Kidney capillary endothelial cell (primary cell): ENCODE data around the gene NRL.

Source experiments
- DNase-seq: peaks from one replicate; pipeline ENCODE4 v3.0.0-alpha.2; 2018; ENCODE audit warnings: low spot score

NRL gene

DNA sequence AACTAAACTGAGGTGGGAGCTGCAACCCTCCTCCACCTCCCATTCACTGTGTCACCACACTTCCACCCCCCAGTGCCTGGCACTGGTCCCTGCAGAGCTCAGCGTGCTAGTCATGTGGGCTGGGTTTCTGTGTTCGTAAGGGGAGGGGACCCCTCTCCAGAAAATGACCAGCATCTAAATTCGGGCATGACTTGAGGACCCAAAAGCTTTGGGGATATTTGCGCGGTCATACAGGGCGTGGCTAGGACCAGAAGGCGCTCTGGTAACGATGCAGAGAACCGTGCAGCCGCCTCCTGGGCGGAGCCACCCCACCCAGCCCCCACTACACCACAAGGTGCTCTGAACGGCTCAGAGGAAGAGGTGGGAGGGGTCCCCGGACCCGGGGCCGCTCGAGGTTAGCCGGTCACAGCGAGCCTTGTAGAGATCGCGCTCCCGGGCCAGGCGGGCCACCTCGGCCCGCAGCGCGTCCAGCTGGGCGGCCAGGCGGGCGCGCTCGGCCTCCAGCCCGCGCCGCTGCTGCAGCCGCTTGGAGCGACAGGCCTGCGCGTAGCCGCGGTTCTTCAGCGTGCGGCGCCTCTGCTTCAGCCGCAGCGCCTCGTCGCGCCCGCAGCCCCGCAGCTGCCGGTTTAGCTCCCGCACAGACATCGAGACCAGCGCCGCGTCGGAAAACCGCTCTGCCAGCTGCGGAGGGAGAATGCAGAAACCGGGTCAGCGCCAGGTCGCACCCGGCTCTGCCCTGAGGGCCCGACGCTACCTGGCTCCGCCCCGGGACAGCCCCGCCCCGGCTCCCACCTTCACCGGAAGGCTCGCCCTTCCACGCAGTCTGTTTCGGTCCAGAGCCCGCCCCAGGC is 33.6 kb downstream of the NRL start:
- no peak for DNase-seq

DNA sequence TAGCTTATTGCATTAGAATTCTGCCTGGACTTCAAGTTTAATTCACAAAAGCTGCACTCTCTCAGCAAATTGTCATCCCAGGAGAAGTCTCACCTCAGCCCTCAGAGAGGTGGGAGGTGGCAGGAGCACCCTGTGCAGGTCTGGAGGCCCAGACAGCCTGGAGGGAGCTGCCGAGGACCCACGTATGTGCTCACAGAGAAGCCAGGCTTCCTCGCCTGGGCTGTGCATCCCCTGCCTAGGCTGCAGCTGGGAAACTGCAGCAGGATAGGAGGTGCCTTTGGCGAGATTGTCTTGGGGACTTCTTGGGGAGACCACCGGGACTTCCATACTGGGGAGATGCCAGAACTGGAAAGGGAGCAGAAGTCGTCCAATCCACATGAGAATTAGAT is 34.6 kb downstream of the NRL start:
- DNase-seq, result no peak

DNA sequence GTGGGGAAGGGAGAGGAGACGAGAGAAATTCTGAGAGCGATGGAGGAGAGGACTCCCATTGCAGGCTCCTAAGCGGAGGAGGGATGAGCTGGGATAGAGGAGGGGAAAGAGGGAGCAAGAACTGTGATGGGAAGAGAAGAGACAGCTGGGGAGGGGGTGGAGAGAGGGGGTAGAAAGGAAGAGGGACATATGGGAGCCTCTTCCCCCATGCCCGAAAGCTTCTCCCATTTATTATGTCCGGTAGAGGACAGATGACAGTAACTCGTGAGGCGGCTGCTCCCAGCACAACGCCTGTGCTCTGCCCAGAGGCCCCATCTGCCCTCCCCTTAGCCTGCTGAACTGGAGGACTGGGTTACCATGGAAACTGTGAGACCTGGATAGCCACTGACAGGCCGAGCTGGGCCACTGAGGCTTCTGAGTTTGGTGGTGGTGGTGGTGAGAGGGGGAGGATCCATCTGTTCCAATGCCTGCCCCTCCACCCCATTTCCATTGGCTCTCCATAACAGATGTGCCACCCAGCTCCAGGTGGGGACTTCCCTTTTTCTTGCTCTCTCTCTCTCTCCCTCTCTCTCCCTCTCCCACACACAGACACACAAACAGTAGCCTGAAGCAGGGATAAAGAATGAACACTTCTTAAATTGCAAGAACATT is 35.1 kb downstream of the NRL start:
- no peak for DNase-seq

DNA sequence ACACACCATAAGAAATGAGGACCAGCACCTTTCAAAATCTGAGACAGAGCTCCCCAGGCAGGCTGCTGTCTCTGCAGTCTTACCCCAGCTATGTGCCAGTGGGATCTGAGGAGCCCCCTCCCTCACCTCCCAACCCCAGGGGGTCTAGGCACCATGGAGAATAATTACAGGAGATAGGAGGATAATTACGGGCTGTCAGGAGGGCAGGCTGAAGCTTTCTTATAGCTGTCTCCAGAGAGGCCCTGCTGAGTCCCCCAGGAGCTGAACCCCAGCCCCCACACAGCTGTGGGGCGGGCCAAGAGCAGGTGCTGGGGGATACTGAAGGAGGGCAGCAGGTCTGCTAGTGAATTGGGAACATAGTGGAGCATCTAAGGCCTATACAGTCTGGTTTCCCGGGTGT is 36.6 kb downstream of the NRL start:
- no peak for DNase-seq

DNA sequence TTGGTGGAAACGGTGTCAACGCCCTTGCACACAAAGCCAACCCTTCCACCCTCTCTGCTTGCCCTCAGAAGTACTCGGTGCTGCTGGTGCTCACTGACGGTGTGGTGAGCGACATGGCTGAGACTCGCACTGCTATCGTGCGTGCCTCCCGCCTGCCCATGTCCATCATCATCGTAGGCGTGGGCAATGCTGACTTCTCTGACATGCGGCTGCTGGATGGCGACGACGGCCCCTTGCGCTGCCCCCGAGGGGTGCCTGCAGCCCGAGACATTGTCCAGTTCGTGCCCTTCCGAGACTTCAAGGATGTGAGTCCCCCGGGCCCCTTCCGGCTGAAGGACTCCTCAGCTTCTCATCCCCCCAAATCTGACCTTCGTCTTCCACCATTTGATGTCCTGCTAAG is 37.7 kb downstream of the NRL start:
- DNase-seq, result no peak

DNA sequence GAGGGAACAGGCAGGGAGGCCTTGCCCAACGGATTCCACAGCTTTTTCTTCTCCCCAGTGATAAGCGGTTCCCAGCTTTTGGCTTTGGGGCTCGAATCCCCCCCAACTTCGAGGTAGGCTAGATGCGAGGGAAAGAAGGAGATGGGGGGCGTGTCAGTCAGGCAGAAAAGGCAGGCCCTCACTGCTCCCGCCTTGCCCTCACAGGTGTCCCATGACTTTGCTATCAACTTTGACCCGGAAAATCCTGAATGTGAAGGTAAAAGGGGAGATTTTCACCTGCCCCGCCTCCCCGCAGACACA is 38.5 kb downstream of the NRL start:
- no peak for DNase-seq

DNA sequence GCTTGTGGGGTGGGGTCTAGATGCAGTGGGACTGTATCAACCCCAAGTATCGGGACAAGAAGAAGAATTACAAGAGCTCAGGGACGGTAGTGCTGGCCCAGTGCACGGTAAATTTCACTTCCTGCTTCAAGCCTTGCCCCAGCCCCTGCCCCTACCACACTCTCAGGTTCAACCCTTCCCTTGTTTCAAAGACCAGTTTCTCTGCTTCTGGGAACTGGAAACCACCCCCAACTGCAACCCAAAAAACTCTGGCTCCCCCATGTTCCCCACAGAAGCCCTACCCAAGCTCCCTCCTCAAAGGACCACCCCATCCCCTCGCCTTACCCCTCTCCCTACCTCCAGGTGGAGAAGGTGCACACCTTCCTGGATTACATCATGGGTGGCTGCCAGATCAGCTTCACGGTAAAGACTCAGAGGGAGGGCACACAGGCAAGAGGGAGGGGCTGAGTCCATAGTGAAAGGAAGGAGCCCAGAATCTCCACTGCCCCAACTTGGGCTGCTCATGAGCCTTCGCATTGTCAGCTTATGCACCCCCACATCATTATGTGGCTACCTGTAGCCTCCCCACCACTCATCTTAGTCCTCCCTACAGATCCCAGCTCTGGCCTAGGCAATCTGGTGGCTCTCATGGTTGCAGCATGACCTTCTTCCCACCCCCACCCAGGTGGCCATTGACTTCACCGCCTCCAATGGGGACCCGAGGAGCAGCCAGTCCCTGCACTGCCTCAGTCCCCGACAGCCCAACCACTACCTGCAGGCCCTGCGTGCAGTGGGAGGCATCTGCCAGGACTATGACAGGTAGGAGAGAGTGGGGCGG is 39.1 kb downstream of the NRL start:
- no peak for DNase-seq

DNA sequence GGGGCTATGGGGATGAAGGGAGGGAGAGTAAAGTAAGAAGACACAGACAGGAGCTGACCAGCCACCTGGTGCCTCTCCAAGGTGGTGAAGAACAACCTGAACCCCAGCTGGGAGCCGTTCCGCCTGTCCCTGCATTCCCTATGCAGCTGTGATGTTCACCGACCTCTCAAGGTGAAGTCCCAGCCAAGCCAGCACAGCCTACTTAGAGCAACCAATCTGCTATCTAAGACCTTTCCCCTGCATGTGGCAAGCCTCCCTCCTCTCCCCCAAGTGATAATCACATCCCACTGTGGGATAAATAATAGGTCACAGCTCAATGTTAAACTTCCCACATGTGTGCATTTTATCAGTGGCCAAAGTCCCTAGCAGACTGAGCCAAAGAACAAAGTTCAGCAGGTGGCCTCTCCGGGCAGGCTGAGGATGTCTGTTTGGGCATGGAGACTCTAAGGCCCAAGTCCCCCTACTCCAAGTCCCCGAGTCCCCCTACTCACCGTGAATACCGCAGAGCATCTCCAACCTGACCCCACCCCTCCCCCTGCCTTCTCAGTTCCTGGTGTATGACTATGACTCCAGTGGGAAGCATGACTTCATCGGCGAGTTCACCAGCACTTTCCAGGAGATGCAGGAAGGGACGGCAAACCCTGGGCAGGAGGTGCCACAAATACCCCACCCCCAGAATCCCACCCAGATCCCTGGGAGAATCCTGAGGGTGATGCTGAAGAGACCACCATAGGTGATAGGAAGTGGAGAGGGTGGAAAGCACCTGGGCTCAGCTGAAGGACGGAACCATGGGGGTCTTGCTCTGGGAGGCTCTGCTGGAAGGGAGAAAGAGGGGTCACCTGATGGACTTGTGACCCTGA is 39.9 kb downstream of the NRL start:
- no peak for DNase-seq

DNA sequence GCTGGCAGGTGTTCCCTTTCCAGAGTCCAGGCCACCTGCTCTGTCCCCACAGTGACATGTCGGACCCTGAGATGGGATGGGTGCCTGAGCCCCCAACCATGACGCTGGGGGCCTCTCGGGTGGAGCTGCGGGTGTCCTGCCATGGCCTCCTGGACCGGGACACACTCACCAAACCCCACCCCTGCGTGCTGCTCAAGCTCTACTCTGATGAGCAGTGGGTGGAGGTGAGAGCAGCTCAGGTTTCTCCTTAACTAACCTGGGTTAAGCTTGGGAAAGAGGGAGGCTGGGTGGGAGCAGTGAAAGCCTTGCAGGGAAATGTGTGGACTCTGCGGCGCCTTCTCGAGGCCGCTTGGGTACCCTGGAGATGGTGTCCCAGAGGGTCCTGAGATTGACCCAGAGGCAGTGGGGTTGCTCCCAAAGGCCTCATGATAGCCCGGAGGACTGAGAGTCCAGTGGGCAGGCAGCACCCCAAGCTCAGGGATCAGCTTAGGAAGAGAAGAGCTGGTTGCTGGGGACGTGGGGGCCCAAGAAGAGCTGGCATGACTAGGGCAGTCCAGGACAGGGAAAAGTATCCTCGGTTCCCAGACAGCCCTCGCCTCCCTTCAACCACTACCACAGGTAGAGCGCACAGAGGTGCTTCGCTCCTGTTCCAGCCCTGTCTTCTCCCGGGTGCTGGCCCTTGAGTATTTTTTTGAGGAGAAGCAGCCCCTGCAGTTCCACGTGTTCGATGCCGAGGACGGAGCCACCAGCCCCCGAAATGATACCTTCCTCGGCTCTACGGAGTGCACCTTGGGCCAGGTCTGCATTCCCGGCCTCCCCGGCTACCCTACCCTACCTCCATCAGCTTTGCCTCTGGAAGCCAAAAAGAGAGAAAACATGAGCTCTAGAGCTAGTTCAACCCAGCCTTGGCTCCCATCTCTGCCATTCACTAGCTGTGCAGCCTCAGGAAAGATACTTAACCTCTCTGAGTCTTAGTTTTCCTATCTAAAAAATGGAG is 41.6 kb downstream of the NRL start:
- no peak for DNase-seq

DNA sequence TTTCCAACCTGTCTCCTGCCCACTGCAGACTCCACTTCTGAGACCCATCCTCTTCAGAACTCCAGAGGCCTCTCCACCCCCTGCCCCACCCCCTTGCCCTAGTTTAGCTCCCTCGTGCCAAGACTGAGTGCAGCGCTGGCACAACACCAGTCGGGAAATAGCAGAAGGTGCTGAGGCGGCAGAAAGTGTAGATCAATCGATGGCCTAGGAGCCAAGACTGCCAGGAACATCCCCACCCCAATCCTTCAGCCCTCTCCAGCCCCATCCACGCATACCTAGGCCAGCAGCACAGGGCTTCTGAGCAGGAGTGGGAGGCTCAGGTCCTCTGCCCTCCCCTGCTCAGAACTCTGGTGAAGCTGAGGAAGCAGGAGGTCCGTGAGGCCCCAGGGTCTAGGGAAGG is 42.3 kb downstream of the NRL start:
- DNase-seq, result no peak

DNA sequence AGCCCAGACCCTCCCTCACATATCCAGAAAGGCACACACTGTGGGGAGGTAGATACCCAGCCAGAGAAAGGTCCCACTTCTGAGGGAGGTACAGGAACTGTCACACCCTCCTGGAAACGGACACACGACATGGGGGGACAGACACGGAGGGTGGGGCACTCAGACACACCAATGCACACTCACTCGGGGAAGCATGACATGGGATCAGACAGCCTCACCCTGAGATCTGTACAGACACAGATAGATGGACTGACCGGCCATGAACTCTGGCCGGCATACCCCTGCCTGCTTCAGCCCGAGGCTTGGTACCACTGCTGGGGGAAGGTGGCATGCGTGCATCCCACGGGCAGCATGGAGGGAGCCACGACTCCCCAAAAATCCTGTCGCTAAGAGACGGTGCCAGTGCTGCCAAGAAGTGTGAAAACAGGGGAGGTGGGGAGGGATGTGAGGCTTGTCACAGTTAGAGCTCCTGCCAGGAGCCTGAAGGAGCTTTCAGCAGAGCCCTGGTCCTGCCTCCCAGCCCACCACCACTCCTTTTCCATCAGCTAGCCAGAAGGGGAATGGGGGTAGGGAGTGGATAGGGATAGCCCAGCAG is 42.8 kb downstream of the NRL start:
- no peak for DNase-seq

DNA sequence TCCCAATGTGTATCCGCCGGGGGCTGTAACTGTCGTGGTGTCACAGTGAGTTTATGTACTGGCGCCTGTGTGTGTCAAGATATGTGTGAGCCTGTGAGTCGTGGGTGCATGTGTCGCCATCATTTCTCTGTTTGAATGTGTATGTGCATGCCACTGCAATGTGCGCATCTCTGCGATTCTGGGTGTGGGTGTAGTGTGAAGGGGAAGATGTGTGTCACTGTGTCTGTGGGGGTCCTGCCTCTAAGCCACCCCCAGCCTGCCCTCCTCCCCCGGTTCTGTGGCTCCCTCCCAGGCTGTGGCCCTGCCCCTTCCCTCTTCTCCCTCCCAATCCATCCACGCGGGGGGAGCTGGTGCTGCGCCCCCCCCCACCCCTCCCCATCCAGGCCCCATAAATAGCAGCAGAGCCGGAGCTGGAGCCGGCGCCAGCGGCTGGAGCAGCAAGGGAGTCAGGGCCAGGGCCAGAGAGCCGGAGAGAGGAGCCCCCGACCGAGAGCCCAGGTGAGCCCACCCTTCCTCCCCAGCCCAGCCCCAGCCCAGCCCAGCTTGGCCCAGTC is 43.5 kb downstream of the NRL start, which contains the start of gene CPNE6:
CPNE6 (plus strand) TSS at position 419 of the 554 bp plus-strand sequence. CDS start 1,375 bp downstream, outside the sequence.
- no peak for DNase-seq

DNA sequence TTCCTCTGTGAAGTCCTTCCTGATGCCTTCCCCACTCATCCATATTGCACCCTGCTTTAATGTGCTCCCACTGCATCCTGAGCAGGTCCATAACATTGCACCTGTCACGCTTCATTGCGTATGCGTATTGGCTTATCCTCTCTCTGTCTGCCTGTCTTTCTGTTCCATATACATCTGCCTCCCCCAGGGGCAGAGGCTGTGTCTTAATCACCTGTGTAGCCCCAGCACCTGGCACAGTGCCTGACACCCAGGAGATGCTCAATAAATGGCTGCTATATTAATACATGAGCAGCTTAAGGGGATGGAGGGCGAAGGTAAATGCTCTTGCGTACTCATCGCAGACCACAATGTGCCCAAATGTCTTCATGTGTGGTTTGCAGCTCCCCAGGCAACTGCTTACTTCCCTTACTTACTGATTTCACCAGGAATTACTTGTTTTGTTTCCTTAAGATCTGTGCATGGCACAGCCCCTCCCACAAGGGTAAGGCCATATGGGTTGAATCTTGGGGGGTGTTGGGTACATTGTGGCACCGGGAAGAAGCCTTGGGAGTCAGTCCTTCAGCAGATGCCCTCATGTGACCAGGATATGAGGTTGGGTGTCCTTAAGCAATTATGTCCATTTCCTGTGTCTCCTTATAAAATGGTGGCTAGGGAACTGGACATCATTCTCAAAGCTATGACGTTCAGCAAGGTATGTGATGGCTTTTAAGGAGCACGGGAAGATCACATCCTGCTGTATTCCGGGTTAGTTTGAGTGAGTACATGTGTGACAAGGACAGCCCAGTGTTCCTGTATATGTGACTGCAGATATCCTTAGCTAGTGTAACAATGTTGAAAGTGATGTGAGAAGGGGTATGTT is 44.2 kb downstream of the NRL start:
- no peak for DNase-seq

DNA sequence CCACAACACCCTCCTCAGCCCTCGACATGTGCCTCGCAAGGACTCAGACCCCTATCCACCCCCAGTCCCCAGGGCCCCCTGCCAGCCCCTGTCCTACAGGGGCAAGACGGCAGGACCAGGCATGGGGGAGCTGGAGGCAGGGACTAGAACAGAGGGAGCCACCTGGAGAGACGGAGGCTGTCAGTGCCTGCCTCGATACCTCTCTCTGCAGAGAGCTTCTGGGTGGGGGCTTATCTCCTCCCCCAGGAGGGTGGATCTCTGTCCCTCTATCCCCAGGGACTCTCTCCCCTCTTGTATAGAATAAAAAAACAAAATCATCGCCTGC is 45.4 kb downstream of the NRL start:
- DNase-seq, result no peak

DNA sequence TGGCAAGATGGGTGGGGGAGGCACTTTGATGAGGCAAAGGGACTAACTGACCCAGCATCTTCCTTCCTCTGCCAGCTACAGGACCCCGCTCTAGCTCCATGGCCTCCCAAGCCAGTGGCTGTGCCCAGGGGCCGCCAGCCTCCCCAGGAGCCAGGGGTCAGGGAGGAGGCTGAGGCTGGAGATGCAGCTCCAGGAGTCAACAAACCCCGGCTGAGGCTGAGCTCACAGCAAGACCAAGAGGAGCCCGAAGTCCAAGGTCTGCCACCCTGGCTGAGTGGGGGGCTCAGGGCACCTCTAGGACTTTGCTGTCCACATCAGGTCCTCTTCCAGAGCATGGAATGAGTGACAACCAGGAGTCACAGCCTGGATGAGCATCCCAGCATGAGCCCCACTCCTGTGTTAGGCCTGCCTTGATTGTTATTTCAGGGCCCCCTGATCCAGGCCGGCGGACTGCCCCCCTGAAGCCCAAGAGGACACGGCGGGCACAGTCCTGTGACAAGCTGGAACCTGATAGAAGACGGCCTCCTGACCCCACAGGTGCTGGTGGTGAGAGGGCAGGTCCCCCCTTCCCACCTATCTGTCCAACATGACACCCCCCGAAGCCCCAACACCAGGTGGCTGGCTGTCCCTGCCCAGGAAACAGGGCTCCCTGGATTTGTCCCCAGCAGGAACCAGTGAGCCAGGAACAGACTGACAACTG is 45.9 kb downstream of the NRL start:
- DNase-seq, result no peak

DNA sequence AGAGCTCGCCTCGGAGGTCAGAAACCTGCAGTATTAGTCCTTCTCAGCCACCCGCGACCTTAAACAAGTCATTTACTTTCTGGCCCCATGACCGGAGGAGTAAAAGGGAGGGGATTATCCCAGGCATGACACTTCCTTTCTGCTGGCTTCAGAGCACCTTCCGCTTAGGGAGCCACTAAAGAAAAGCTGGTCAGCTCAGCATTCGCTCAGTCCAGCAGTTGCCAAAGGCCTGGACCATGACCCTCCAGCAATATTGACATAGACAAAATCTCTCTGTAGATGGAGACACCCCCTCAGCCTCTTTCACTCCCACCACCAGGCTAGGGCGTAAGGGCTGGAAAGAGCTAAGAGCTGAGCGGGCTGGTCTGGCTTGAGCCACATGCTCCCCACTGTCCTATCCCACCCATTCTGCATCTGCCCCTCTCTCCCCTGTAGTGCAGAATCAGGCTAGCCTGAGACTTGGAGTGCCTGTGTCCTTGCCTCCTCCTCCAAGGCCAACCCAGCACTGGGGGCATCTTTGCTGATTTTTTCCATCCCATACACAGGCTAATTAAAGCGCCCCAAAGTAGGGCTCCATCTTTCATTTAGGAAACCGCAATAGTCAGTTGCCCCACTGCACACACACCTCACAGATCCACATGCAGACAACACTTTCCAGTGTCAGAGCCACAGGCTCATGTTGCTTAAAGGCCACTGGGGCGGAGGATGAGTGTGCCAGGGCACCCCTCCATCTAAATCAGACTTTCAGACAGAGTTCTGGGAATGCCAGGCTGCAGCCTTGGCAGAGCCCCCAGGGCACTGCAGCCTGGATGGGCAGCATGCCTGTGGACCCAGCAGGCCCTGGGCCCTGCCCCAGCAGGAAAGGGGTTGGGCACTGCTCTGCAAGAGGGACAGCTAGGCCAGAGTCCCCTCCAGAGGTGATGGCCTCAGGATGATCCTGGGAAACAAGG is 47.3 kb downstream of the NRL start:
- no peak for DNase-seq

DNA sequence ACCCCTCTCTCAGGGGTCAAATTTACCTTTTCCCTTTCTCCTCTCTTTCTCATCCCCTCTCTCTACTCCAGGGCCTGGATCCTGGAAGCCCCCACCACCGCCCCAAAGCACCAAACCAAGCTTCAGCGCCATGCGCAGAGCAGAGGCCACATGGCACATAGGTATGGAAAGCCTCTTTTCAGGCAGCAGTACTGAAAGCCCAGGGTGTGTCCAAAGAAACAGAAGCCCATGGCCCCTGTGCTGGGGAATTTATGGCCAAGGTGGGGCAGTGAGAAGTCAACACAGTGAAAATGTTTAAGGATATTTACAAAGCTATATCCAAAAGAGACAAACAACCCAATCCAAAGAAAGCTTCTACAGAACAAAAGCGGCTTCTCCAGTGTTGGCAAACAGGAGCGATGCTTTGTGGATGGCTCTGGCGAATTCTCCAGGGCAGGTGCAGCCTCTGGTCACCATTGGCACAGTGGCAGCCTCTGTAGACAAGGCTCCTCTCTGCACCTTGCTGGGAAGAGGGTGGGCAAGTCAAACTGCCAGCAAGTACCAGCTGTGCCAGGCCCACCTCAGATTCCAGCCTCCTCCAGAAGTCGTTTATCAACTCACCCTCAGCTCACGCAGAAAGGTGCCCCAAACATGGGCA is 48.1 kb downstream of the NRL start:
- no peak for DNase-seq
